Measurements from ENCODE around the gene MUL1. TPM values are rescaled to one million over a fixed set of nuclear protein-coding genes. Genes with fewer than 3 reads are reported as not detected.
A peak's percentile ranks its signal among the peaks of the same experiment; 100 is the strongest.

The MUL1 gene
- total and polyA plus RNA-seq, 4 donors, result 23.6 to 34.4 (median 31.3) TPM

DNA sequence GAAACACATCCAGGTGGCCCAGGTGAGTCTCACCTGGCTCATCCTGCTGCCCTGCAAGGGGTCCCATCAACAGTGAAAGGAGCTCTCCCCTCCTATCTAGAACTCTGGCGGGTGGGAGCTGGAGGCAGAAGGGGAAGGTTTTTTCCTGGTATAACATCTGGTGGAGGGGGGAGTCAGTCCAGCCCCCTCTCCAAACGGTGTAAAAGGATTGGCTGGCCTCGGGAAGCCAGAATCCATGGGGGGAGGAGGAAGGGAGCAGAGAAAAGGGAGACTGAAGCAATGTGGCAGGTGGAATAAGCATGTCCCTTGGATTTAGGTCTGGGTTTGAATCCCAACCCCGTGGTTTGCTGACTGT lies 20.7 kb downstream of the MUL1 start:
- H3K36me3 ChIP-seq (ENCODE audit: control insufficient read depth, insufficient read depth, low read length), result no peaks in the 10 kb centered on the region
- H3K27ac ChIP-seq (ENCODE audit: low read depth, low read length), result no peak overlapping the region
- WGBS (ENCODE audit: insufficient coverage), result 3% methylated on average over 3 of the region's 4 CpGs
- H3K4me1 ChIP-seq (ENCODE audit: control insufficient read depth, insufficient read depth, low read length), result peaks cover 28% of the 10 kb centered on the region
- H3K4me3 ChIP-seq (ENCODE audit: low read depth, low read length), result no peak overlapping the region
- peaks cover 10% of the 10 kb centered on the region for H3K27me3 ChIP-seq (ENCODE audit: control insufficient read depth, insufficient read depth, low read length)
- peak in 2 of 6 donors; percentile 51 to 89 for DNase-seq (ENCODE audit: low read depth in 4 of 6, low spot score in 6 of 6)
- no peaks in the 10 kb centered on the region for H3K9me3 ChIP-seq (ENCODE audit: control insufficient read depth, insufficient read depth, low read length)

DNA sequence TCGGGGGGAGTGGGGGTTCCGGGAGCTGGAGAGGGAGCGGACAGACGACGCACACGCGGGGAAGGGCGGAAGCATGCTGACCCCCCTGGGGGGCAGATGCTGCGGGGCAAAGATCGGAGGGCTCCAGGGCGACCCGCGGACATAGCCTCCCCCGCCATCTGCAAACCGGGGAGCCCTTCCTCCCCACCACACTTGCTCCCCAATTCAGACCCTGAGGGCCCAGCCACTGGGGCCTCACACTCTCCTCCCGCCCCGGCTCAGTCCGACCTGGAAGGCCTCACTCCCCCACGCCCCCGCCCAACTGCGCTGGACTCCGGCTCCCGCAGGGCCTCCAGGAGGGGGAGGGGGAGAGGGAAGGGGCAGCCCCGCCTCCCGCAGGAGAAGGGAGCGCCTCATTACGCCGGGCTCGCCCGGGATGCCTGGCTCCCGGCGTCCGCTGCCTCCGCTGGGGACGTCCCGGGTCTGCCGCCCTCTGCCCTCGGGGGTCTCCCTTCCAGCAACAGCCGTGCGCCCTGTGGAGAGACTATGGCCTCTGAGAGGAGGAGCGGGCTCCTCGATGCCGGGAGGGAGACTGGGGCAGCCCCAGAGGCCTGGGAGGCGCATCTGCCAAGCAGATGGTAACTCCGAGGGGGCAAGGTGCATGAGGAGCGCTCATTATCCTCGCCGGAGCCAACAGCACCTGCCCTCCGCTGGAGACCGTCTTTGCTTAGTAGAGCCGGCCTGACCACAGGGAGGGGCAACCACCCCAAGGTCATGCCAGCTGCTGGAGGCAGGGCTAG lies 21.3 kb downstream of the MUL1 start:
- DNase-seq (ENCODE audit: low read depth in 4 of 6, low spot score in 6 of 6), result peak in 2 of 6 donors; percentile 88 to 89
- Histone ChIP-seq H3K27ac (ENCODE audit: low read depth, low read length) (peak overlapping the region; percentile 82), H3K4me1 (ENCODE audit: control insufficient read depth, insufficient read depth, low read length) (peaks cover 33% of the 10 kb centered on the region), H3K4me3 (ENCODE audit: low read depth, low read length) (peak overlapping the region; percentile 52), H3K27me3 (ENCODE audit: control insufficient read depth, insufficient read depth, low read length) (peaks cover 10% of the 10 kb centered on the region), H3K9me3 (ENCODE audit: control insufficient read depth, insufficient read depth, low read length) (no peaks in the 10 kb centered on the region), H3K36me3 (ENCODE audit: control insufficient read depth, insufficient read depth, low read length) (peaks cover 1% of the 10 kb centered on the region)
- under 1% methylated on average over 43 of the region's 51 CpGs for WGBS (ENCODE audit: insufficient coverage)

DNA sequence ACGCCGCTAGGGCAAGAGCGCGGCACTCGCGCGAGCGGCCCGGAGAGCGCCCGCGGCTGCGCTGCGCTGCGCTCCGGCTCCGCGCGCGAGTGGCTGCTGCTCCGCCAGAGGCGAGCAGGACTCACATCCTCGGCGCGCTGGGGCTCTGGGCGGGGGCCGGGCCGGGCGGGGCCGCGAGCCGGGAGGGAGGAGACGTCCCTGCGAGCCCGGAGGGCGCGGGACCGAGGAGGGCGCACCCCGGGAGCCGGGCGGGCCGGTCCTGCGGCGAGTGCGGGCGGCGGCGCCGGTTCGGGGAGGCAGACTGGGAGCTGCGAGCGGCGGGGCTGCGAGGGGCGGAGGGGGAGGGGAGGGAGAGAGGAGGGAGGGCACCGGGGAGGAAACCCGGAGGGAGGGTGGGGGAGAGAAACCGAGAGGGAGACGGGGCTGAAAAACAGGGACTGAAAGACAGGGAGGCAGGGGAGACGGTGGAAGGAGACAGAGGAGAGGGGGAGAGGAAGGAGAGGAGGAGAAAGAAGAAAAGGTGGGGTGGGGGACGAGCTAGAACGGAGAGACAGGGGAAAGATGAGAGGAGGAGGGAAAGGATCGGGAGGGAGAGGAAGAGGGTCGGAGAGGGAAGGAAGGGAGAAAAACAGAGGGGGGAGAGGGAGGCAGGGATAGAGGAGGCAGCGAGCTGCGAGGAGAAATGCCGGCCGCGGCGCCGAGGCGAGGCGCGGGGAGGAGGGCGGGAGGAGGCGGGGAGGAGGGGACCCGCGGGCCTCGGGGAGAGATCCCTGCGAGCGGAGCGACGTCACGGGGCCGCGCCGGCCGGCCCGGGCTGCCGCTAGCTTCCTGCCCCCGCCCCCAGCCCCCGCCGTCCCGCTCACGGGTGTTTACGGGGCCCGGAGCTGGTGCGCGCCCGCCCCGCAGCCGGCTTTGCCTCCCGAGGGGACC lies 22.2 kb downstream of the MUL1 start, which contains the start of gene CAMK2N1:
Gene CAMK2N1 (minus strand): TSS at position 684 of the 930 bp plus-strand sequence. CDS start 831 bp downstream, outside the sequence.
- peaks cover 42% of the 10 kb centered on the region for H3K4me1 ChIP-seq (ENCODE audit: control insufficient read depth, insufficient read depth, low read length)
- peaks cover 5% of the 10 kb centered on the region for H3K36me3 ChIP-seq (ENCODE audit: control insufficient read depth, insufficient read depth, low read length)
- peak within 1 kb of the TSS; percentile 79 for H3K4me3 ChIP-seq (ENCODE audit: low read depth, low read length)
- H3K9me3 ChIP-seq (ENCODE audit: control insufficient read depth, insufficient read depth, low read length), result no peaks in the 10 kb centered on the region
- WGBS (ENCODE audit: insufficient coverage), result 0% methylated on average over 104 of the region's 104 CpGs
- peak within 1 kb of the TSS; percentile 85 for H3K27ac ChIP-seq (ENCODE audit: low read depth, low read length)
- H3K27me3 ChIP-seq (ENCODE audit: control insufficient read depth, insufficient read depth, low read length), result peaks cover 10% of the 10 kb centered on the region
- peak in 2 of 6 donors; percentile 91 to 94 for DNase-seq (ENCODE audit: low read depth in 4 of 6, low spot score in 6 of 6)

DNA sequence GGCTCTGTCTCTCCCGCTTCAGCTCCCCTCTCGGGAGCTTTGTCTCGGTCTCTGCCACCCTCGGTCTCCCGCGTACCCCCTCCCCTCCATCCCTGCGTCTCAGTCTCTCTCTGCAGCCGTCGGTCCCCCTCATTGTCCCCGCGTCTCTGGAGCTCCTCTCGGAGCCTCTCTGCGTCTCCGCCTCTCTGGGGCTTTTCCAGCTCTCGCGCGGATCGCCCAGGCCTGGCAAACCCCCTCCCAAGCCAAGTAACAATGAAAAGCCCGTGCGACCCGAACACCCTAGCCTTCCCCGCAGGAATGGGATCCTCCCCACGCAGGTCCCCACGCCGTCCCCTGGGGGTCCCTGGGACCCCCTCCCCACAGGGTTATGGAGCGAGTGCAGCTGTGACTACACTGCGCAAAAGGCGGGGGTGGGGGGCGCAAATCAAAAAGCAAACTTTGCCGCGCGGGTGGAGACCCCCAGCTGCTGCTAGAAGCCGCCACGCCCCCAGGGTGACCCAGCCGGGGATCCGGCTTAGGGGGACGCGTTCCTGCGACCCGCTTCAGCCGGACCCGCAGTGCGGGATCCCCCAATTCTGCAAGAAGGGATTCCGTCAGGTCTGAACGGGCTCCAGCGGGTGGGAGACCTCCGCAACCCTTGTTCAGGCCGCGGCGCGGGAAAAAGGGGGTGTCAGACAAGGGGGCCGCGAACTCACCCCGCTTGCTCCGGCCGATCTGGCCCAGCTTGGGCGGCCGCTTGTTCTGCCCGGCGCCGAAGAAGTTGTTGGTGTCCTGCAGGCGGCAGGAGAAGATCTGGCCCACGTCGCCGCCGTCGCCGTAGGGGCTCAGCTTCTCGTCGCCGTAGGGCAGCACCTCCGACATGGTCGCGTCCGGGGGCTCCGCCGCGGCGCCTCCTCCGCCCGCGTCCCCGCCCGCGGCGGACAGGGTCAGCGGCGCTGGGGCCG lies 23.2 kb downstream of the MUL1 start:
- H3K36me3 ChIP-seq (ENCODE audit: control insufficient read depth, insufficient read depth, low read length), result peaks cover 5% of the 10 kb centered on the region
- H3K4me1 ChIP-seq (ENCODE audit: control insufficient read depth, insufficient read depth, low read length), result peaks cover 52% of the 10 kb centered on the region
- under 1% methylated on average over 89 of the region's 89 CpGs for WGBS (ENCODE audit: insufficient coverage)
- H3K9me3 ChIP-seq (ENCODE audit: control insufficient read depth, insufficient read depth, low read length), result no peaks in the 10 kb centered on the region
- peak in 2 of 6 donors; percentile 79 to 84 for DNase-seq (ENCODE audit: low read depth in 4 of 6, low spot score in 6 of 6)
- H3K27me3 ChIP-seq (ENCODE audit: control insufficient read depth, insufficient read depth, low read length), result peaks cover 7% of the 10 kb centered on the region
- peak overlapping the region; percentile 79 for H3K4me3 ChIP-seq (ENCODE audit: low read depth, low read length)
- peak overlapping the region; percentile 70 for H3K27ac ChIP-seq (ENCODE audit: low read depth, low read length)

DNA sequence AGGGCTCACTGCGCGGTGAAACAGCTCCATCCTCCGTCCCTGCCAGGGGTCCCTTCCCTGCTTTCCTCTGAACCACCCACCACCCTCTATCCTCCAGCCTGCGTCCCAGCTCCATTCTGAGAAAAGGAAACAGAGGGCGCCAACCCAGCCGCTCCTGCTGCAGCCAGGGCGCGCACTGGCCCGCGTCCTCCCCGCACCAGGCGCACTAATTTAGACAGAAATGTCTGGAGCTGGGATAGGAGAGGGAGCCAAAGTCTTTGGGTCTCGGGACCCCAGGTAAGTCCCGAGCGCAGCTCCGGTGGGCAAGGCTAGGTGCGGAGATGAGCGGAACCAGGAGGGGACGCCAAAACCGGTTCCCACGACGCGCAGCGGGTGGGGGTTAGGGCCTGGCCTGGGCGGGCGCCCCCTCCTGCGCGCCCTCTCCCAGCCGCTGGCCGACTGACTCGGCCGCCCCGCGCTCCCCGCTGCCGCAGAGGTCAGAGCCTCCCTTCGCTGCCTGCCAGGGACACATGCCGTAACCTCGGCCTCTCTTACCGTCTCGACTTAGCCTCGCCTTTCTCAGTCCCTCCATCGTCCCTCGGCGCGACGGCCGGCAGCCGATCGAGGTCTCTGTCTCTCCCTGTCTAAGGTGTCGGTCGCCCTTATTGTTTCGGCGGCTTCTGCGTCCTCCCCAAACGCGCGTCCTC lies 24.0 kb downstream of the MUL1 start:
- Histone ChIP-seq H3K36me3 (ENCODE audit: control insufficient read depth, insufficient read depth, low read length) (peaks cover 5% of the 10 kb centered on the region), H3K4me3 (ENCODE audit: low read depth, low read length) (peak overlapping the region; percentile 79), H3K9me3 (ENCODE audit: control insufficient read depth, insufficient read depth, low read length) (no peaks in the 10 kb centered on the region), H3K27me3 (ENCODE audit: control insufficient read depth, insufficient read depth, low read length) (peaks cover 7% of the 10 kb centered on the region), H3K27ac (ENCODE audit: low read depth, low read length) (peak overlapping the region; percentile 70), H3K4me1 (ENCODE audit: control insufficient read depth, insufficient read depth, low read length) (peaks cover 54% of the 10 kb centered on the region)
- under 1% methylated on average over 55 of the region's 58 CpGs for WGBS (ENCODE audit: insufficient coverage)
- peak in 2 of 6 donors; percentile 80 to 91 for DNase-seq (ENCODE audit: low read depth in 4 of 6, low spot score in 6 of 6)

DNA sequence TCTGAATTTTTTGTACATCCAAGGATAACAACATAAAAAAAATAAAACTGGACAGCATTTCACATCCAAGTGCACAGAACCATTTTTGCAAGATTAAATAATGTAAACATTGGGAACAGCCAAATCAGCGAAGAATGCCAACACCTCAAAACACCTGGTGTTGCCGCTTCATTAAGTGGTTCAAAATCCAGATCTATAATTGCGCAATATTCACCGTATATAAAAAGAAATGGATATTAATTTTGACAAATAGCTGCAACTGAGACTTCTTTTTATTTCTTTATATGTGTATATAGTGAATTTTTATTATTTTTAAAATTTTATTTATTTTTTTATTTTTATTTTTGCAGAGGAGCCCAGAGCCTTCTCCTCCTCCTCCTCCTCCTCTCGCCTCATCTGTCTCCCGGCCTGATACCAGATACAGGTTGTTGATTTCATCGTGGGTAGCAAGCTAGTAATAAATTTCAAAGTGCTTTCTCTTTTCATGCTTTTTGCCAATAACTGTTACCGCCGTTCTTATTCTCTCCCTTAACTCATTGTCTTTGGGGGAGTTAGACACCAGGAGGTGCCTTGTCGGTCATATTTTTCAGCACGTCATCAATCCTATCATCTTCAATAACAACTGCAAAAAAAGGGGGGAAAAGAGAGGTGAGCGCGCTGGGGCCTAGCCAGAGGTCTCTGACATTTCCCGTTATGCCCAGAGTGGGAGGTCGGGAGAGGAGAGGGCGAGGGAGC lies 24.7 kb downstream of the MUL1 start:
- WGBS (ENCODE audit: insufficient coverage), result no CpG with 5 or more reads among the region's 16 CpGs
- H3K27ac ChIP-seq (ENCODE audit: low read depth, low read length), result peak overlapping the region; percentile 70
- peaks cover 7% of the 10 kb centered on the region for H3K27me3 ChIP-seq (ENCODE audit: control insufficient read depth, insufficient read depth, low read length)
- peaks cover 5% of the 10 kb centered on the region for H3K36me3 ChIP-seq (ENCODE audit: control insufficient read depth, insufficient read depth, low read length)
- H3K4me1 ChIP-seq (ENCODE audit: control insufficient read depth, insufficient read depth, low read length), result peaks cover 55% of the 10 kb centered on the region
- H3K4me3 ChIP-seq (ENCODE audit: low read depth, low read length), result peak overlapping the region; percentile 79
- H3K9me3 ChIP-seq (ENCODE audit: control insufficient read depth, insufficient read depth, low read length), result no peaks in the 10 kb centered on the region
- DNase-seq (ENCODE audit: low read depth in 4 of 6, low spot score in 6 of 6), result peak in 1 of 6 donors; percentile 25

DNA sequence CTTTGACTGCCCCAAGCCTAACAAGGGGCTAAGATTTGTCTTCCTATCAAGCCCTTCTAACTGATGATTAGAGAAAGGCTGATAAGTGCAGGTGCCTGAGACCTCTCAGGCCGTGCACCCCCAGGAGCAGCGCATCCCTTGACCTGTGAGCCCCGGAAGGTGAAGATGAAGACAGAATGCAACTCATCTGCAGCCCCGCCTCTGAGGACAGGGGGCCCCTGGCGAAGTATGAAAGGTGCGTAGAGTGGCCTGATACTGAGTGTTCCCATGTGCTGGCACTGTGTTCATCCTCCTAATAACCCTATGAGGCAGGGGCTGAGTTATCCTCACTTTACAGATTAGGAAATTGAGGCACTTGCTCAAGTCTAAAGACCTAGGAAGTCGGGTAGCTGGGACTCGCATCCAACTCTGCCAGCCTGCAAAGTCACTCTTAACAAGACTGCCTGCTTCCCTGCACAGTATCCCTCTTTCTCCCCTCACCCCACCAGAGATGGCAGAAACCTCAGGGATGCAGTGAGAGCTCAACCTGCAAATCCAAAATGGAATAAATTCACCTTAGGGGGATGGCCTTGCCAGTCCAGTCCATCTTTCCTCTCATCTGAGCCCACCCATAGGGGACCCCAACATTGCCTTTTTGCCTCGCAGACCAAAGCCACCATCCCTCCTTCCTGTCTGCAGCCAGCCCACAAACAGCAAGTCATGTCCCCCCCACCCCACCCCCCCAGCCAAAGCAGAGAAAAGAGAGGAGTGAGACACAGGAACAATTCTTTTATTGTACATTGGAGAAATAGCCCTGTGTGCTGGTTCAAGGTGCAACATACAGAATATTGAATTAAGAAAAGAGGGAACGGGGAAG lies 26.1 kb downstream of the MUL1 start:
- no peak overlapping the region for H3K4me3 ChIP-seq (ENCODE audit: low read depth, low read length)
- 53% methylated on average over 10 of the region's 10 CpGs for WGBS (ENCODE audit: insufficient coverage)
- H3K9me3 ChIP-seq (ENCODE audit: control insufficient read depth, insufficient read depth, low read length), result no peaks in the 10 kb centered on the region
- H3K27me3 ChIP-seq (ENCODE audit: control insufficient read depth, insufficient read depth, low read length), result peaks cover 7% of the 10 kb centered on the region
- no peak overlapping the region for H3K27ac ChIP-seq (ENCODE audit: low read depth, low read length)
- peak in 1 of 6 donors; percentile 27 for DNase-seq (ENCODE audit: low read depth in 4 of 6, low spot score in 6 of 6)
- H3K4me1 ChIP-seq (ENCODE audit: control insufficient read depth, insufficient read depth, low read length), result peaks cover 62% of the 10 kb centered on the region
- H3K36me3 ChIP-seq (ENCODE audit: control insufficient read depth, insufficient read depth, low read length), result peaks cover 5% of the 10 kb centered on the region

All from spinal cord (tissue), 10 donors.